ENCODE data around the gene PACRG. TPM values are rescaled to one million over a fixed set of nuclear protein-coding genes. Genes with fewer than 3 reads are reported as not detected.
A peak's percentile ranks its signal among the peaks of the same experiment; 100 is the strongest.

Gene PACRG
- total RNA-seq, 2 donors from 2014 or later, result 13.0 TPM; not detected in 1

DNA sequence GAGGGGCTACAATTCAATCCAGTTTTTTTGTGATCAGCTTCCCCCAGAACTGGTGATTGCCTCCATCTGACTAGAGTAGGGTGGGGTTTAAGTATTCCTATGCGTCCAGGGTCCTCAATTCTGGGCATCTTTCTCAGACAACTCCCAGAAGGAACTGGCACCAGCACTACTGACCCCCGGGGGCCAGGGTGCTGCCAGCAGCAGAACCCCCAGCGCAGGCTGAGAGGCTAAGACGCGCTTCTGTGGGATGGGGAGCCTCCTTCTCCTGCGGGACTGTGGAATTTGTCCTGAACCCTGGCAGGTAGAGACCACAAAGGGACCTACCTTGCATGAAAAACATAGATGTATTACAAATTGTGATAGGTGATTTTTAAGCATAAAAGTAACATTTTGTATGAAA is 124.4 kb downstream of the PACRG start:
- Histone ChIP-seq H3K27ac (no peak overlapping the region), H3K9me3 (no peaks in the 10 kb centered on the region), H3K4me1 (ENCODE audit: control insufficient read depth in 1 of 2, low read depth in 2 of 2) (no peaks in the 10 kb centered on the region), H3K4me3 (no peak overlapping the region), H3K27me3 (replicated peaks; ENCODE audit: insufficient read depth) (no peaks in the 10 kb centered on the region), H3K36me3 (no peaks in the 10 kb centered on the region)
- DNase-seq (ENCODE audit: low spot score), result no peak
- no peak for TF ChIP-seq CTCF (IDR thresholded peaks at IDR 0.05)
- no peak for ATAC-seq (ENCODE audit: insufficient number of reproducible peaks, low FRiP score, low read depth)

DNA sequence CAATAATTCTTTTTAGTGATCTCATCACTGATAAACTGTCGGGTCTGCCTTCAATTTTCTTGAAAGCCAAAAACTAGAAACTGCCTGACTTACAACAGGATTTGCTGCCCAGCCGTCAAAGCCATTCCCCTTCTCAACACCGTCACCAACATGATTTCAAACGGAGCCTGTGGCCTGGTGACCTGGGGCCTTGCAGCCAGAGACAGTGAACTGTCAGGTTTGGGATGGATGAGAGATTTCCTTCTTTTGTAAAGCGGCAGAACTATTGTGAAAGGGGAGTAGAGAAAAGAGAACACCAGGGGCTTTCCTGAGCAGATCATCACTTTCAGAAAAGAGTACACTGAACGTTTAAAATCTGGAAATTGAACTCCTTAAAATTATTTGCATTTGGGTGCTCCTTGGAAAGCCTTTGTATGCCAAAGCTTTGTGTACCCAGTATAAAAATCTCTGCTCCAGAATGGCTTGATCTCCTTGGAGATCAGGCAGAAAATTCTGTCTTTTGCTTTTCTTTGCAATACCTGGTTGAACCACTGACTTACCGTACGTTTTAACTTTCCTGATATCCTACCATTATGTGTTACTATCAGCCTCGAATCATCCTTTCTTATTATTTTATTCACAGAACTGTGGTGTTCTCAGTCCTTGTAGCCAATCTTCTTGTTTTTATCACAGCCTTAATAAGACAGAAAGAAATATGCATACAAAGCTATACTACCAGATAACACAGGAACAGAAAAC is 125.2 kb downstream of the PACRG start:
- no peak for TF ChIP-seq CTCF (IDR thresholded peaks at IDR 0.05)
- Histone ChIP-seq H3K27me3 (replicated peaks; ENCODE audit: insufficient read depth) (no peaks in the 10 kb centered on the region), H3K27ac (no peak overlapping the region), H3K9me3 (no peaks in the 10 kb centered on the region), H3K4me3 (no peak overlapping the region), H3K36me3 (no peaks in the 10 kb centered on the region), H3K4me1 (ENCODE audit: control insufficient read depth in 1 of 2, low read depth in 2 of 2) (no peaks in the 10 kb centered on the region)
- DNase-seq (ENCODE audit: low spot score), result no peak
- no peak for ATAC-seq (ENCODE audit: insufficient number of reproducible peaks, low FRiP score, low read depth)

- DNase-seq (ENCODE audit: low spot score), result no peak
- Histone ChIP-seq H3K36me3 (no peaks in the 10 kb centered on the region), H3K27me3 (replicated peaks; ENCODE audit: insufficient read depth) (no peaks in the 10 kb centered on the region), H3K9me3 (no peaks in the 10 kb centered on the region), H3K4me3 (no peak overlapping the region), H3K27ac (no peak overlapping the region), H3K4me1 (ENCODE audit: control insufficient read depth in 1 of 2, low read depth in 2 of 2) (no peaks in the 10 kb centered on the region)
- ATAC-seq (ENCODE audit: insufficient number of reproducible peaks, low FRiP score, low read depth), result no peak
- no peak for TF ChIP-seq CTCF (IDR thresholded peaks at IDR 0.05)
These were observed 126.5 kb downstream of the PACRG start for GRCh38 chr6:162854228-162854627.

DNA sequence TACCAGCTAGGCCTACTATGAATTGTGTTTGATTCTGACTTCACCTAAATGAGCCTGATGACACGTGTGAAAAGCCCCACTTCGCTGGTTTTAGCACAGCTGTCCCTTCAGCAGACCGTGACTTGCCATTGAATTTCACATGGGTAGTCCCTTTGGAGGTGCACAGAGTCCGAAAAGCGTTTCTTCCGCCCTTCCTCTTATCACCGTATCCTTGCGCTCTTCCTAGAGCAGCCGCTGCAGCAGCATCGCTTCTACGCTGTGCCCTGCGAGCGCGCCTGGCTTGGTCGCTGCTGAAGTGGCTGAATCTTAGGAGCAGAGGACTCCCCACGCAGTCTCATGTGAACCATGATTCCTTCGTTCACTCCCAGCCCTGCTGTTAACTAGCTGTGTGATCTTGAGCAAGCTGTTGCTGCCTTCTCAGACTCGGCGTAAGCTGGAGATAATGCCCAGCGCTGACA is 127.0 kb downstream of the PACRG start:
- Histone ChIP-seq H3K9me3 (no peaks in the 10 kb centered on the region), H3K36me3 (no peaks in the 10 kb centered on the region), H3K27me3 (replicated peaks; ENCODE audit: insufficient read depth) (no peaks in the 10 kb centered on the region), H3K4me1 (ENCODE audit: control insufficient read depth in 1 of 2, low read depth in 2 of 2) (no peaks in the 10 kb centered on the region), H3K4me3 (no peak overlapping the region), H3K27ac (no peak overlapping the region)
- TF ChIP-seq CTCF (IDR thresholded peaks at IDR 0.05), result no peak
- no peak for ATAC-seq (ENCODE audit: insufficient number of reproducible peaks, low FRiP score, low read depth)
- no peak for DNase-seq (ENCODE audit: low spot score)

DNA sequence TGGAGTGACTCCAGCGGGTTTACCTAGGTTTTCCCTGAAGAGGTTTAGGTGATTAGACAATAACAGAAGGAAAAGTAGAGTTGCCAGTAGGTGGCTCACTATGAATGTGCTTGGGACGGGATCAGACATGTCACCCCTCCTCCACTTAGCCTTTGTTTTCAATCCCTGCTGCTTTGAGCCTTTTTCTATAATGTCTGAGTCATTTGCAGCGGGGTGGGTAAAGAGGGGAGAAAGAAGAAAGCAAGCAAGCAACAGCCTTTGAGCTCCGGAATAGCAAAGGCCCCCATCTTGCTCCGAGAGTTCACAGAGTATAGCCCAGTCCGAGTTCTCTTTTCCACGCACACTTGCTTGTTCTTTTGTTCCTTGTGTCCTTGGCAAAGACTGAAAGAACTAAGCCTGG is 129.1 kb downstream of the PACRG start:
- Histone ChIP-seq H3K27ac (no peak overlapping the region), H3K4me1 (ENCODE audit: control insufficient read depth in 1 of 2, low read depth in 2 of 2) (no peaks in the 10 kb centered on the region), H3K27me3 (replicated peaks; ENCODE audit: insufficient read depth) (no peaks in the 10 kb centered on the region), H3K9me3 (no peaks in the 10 kb centered on the region), H3K36me3 (no peaks in the 10 kb centered on the region), H3K4me3 (peak overlapping the region; percentile 14)
- DNase-seq (ENCODE audit: low spot score) (no peak), ATAC-seq (ENCODE audit: insufficient number of reproducible peaks, low FRiP score, low read depth) (no peak)
- no peak for TF ChIP-seq CTCF (IDR thresholded peaks at IDR 0.05)

Measured in thoracic aorta (tissue), 2 donors.